ENCODE data around the gene TSHZ2.

Gene TSHZ2

GRCh38 chr20:53047203-53047602, 75.0 kb downstream of the TSHZ2 start:
- H3K9me3 ChIP-seq (ENCODE audit: control insufficient read depth, insufficient read depth, low read depth, low read length) = peaks cover 10% of the 10 kb centered on the region; the same call in 1 of the 2 replicates
- H3K36me3 ChIP-seq (ENCODE audit: control insufficient read depth, insufficient read depth, low read length) = no peaks in the 10 kb centered on the region
- no peak overlapping the region for H3K27ac ChIP-seq (ENCODE audit: low read depth, low read length)
- no peaks in the 10 kb centered on the region; the same call in 1 of the 2 replicates for H3K27me3 ChIP-seq (ENCODE audit: control insufficient read depth, insufficient read depth, low read length)
- H3K4me3 ChIP-seq (ENCODE audit: low read depth, low read length) = no peak overlapping the region
- no peak overlapping the region for H3K9ac ChIP-seq (ENCODE audit: low read length)
- no peaks in the 10 kb centered on the region for H3K4me1 ChIP-seq (ENCODE audit: control insufficient read depth, insufficient read depth, low read length)

- Histone ChIP-seq H3K9me3 (ENCODE audit: control insufficient read depth, insufficient read depth, low read depth, low read length) (peaks cover 10% of the 10 kb centered on the region; the same call in 1 of the 2 replicates), H3K4me3 (ENCODE audit: low read depth, low read length) (no peak overlapping the region)
Observed at GRCh38 chr20:53048387-53048786, 76.2 kb downstream of the TSHZ2 start.

DNA sequence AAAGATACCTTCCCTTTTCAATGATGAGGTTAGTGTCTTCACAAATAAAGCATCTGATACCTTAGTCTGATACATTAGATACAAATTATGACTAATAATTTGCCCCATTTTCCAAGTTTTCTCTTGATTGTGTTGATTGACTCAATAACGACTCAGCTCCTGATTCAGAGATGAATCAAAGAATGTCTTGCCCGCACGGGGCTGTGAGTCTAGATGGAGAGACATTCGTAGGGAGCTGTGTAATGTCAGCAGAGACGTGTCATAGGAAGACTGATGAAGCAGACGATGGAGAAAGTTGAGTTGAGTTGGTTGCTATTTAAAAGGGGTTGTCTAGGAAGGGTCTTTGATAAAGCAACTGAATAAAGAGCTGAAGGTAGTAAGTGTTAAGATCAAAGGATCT, 78.2 kb downstream of the TSHZ2 start:
- H3K9me3 ChIP-seq (ENCODE audit: control insufficient read depth, insufficient read depth, low read depth, low read length) = peaks cover 10% of the 10 kb centered on the region; the same call in 1 of the 2 replicates
- H3K27ac ChIP-seq (ENCODE audit: low read depth, low read length) = no peak overlapping the region
- no peak overlapping the region for H3K4me3 ChIP-seq (ENCODE audit: low read depth, low read length)
- H3K36me3 ChIP-seq (ENCODE audit: control insufficient read depth, insufficient read depth, low read length) = no peaks in the 10 kb centered on the region
- no peaks in the 10 kb centered on the region for H3K4me1 ChIP-seq (ENCODE audit: control insufficient read depth, insufficient read depth, low read length)
- no peak overlapping the region for H3K9ac ChIP-seq (ENCODE audit: low read length)
- no peaks in the 10 kb centered on the region; the same call in 1 of the 2 replicates for H3K27me3 ChIP-seq (ENCODE audit: control insufficient read depth, insufficient read depth, low read length)

More at GRCh38 chr20:53048387-53048786, 76.2 kb downstream of the TSHZ2 start:
- Histone ChIP-seq H3K27me3 (ENCODE audit: control insufficient read depth, insufficient read depth, low read length) (no peaks in the 10 kb centered on the region; the same call in 1 of the 2 replicates), H3K4me1 (ENCODE audit: control insufficient read depth, insufficient read depth, low read length) (no peaks in the 10 kb centered on the region), H3K9ac (ENCODE audit: low read length) (no peak overlapping the region), H3K27ac (ENCODE audit: low read depth, low read length) (no peak overlapping the region), H3K36me3 (ENCODE audit: control insufficient read depth, insufficient read depth, low read length) (no peaks in the 10 kb centered on the region)

- H3K27me3 ChIP-seq (ENCODE audit: control insufficient read depth, insufficient read depth, low read length) = no peaks in the 10 kb centered on the region
- peaks cover 3% of the 10 kb centered on the region; the same call in 1 of the 2 replicates for H3K9me3 ChIP-seq (ENCODE audit: control insufficient read depth, insufficient read depth, low read depth, low read length)
- no peaks in the 10 kb centered on the region for H3K4me1 ChIP-seq (ENCODE audit: control insufficient read depth, insufficient read depth, low read length)
- no peak overlapping the region for H3K9ac ChIP-seq (ENCODE audit: low read length)
- H3K4me3 ChIP-seq (ENCODE audit: low read depth, low read length) = no peak overlapping the region
- H3K27ac ChIP-seq (ENCODE audit: low read depth, low read length) = no peak overlapping the region
- H3K36me3 ChIP-seq (ENCODE audit: control insufficient read depth, insufficient read depth, low read length) = no peaks in the 10 kb centered on the region
Observed at GRCh38 chr20:53052380-53052779, 80.2 kb downstream of the TSHZ2 start.

DNA sequence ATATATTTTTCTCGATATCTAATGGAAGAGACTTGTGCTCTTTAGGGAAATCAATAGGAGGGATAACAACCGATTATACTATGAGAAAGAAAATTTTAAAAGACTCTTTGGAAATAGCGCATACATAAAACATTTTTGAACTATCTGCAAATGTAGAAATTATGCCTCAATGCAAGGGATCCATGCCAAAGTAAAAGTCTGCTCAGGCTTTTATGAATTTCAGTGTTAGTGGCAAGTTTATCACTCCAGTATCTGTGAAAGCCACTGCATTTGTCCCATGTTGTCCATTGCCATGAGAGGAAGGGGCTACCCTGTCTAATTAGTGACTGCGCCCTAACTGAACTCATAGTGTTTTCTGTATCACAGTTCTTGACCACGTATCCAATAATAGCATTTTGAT, 81.4 kb downstream of the TSHZ2 start:
- no peak overlapping the region for H3K27ac ChIP-seq (ENCODE audit: low read depth, low read length)
- H3K27me3 ChIP-seq (ENCODE audit: control insufficient read depth, insufficient read depth, low read length) = no peaks in the 10 kb centered on the region
- no peaks in the 10 kb centered on the region for H3K36me3 ChIP-seq (ENCODE audit: control insufficient read depth, insufficient read depth, low read length)
- no peak overlapping the region for H3K4me3 ChIP-seq (ENCODE audit: low read depth, low read length)
- H3K9ac ChIP-seq (ENCODE audit: low read length) = no peak overlapping the region
- H3K9me3 ChIP-seq (ENCODE audit: control insufficient read depth, insufficient read depth, low read depth, low read length) = no peaks in the 10 kb centered on the region
- no peaks in the 10 kb centered on the region for H3K4me1 ChIP-seq (ENCODE audit: control insufficient read depth, insufficient read depth, low read length)

DNA sequence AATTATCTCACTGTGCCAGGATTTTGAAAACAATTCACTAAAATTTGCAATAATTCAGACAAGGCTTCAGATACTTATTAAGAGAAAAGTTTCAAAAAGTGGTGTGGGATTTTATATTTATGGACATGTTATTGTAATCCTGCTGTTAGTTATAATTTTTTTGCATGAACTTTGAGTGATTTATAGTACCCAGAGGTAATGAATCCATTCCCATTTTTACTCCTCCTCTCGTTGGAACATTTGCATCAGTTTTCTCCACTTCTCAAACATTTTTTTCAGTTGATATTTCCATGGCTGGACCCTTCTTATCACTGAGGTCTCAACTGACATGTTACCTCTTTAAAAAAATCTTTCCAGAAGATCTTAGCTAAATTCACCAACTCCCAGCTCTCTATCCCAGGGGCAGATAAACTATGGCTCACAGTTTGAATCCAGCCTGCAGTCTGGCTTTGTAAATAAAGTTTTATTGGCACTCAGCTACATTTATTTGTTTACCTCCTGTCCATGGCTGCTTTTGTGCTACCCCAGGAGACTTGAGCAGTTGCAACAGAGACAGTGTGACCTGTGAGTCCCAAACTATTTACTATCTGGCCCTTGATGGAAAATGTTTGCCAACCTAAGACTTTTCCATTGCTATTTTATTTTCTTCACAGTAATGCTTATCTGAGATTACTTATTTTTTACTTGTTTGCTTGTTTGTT, 83.4 kb downstream of the TSHZ2 start:
- Histone ChIP-seq H3K27me3 (ENCODE audit: control insufficient read depth, insufficient read depth, low read length) (no peaks in the 10 kb centered on the region), H3K4me1 (ENCODE audit: control insufficient read depth, insufficient read depth, low read length) (no peaks in the 10 kb centered on the region), H3K4me3 (ENCODE audit: low read depth, low read length) (no peak overlapping the region), H3K36me3 (ENCODE audit: control insufficient read depth, insufficient read depth, low read length) (no peaks in the 10 kb centered on the region), H3K9ac (ENCODE audit: low read length) (no peak overlapping the region), H3K27ac (ENCODE audit: low read depth, low read length) (no peak overlapping the region), H3K9me3 (ENCODE audit: control insufficient read depth, insufficient read depth, low read depth, low read length) (no peaks in the 10 kb centered on the region)

GRCh38 chr20:53057579-53057978, 85.4 kb downstream of the TSHZ2 start:
- no peak overlapping the region for H3K27ac ChIP-seq (ENCODE audit: low read depth, low read length)
- no peaks in the 10 kb centered on the region for H3K9me3 ChIP-seq (ENCODE audit: control insufficient read depth, insufficient read depth, low read depth, low read length)
- H3K27me3 ChIP-seq (ENCODE audit: control insufficient read depth, insufficient read depth, low read length) = no peaks in the 10 kb centered on the region
- no peaks in the 10 kb centered on the region for H3K36me3 ChIP-seq (ENCODE audit: control insufficient read depth, insufficient read depth, low read length)
- H3K4me3 ChIP-seq (ENCODE audit: low read depth, low read length) = no peak overlapping the region
- no peak overlapping the region for H3K9ac ChIP-seq (ENCODE audit: low read length)
- no peaks in the 10 kb centered on the region for H3K4me1 ChIP-seq (ENCODE audit: control insufficient read depth, insufficient read depth, low read length)

- Histone ChIP-seq H3K9me3 (ENCODE audit: control insufficient read depth, insufficient read depth, low read depth, low read length) (no peaks in the 10 kb centered on the region), H3K27me3 (ENCODE audit: control insufficient read depth, insufficient read depth, low read length) (no peaks in the 10 kb centered on the region), H3K4me3 (ENCODE audit: low read depth, low read length) (no peak overlapping the region), H3K9ac (ENCODE audit: low read length) (no peak overlapping the region), H3K4me1 (ENCODE audit: control insufficient read depth, insufficient read depth, low read length) (no peaks in the 10 kb centered on the region), H3K27ac (ENCODE audit: low read depth, low read length) (no peak overlapping the region), H3K36me3 (ENCODE audit: control insufficient read depth, insufficient read depth, low read length) (no peaks in the 10 kb centered on the region)
Observed at GRCh38 chr20:53059848-53060247, 87.7 kb downstream of the TSHZ2 start.

GRCh38 chr20:53061192-53062108, 89.3 kb downstream of the TSHZ2 start:
- no peak overlapping the region for H3K27ac ChIP-seq (ENCODE audit: low read depth, low read length)
- H3K9ac ChIP-seq (ENCODE audit: low read length) = no peak overlapping the region
- no peaks in the 10 kb centered on the region for H3K27me3 ChIP-seq (ENCODE audit: control insufficient read depth, insufficient read depth, low read length)
- H3K9me3 ChIP-seq (ENCODE audit: control insufficient read depth, insufficient read depth, low read depth, low read length) = no peaks in the 10 kb centered on the region
- H3K4me1 ChIP-seq (ENCODE audit: control insufficient read depth, insufficient read depth, low read length) = no peaks in the 10 kb centered on the region
- H3K4me3 ChIP-seq (ENCODE audit: low read depth, low read length) = no peak overlapping the region
- H3K36me3 ChIP-seq (ENCODE audit: control insufficient read depth, insufficient read depth, low read length) = no peaks in the 10 kb centered on the region

- no peaks in the 10 kb centered on the region for H3K36me3 ChIP-seq (ENCODE audit: control insufficient read depth, insufficient read depth, low read length)
- H3K27ac ChIP-seq (ENCODE audit: low read depth, low read length) = no peak overlapping the region
- H3K27me3 ChIP-seq (ENCODE audit: control insufficient read depth, insufficient read depth, low read length) = no peaks in the 10 kb centered on the region
- no peak overlapping the region for H3K9ac ChIP-seq (ENCODE audit: low read length)
- H3K4me3 ChIP-seq (ENCODE audit: low read depth, low read length) = no peak overlapping the region
- peaks cover 12% of the 10 kb centered on the region for H3K9me3 ChIP-seq (ENCODE audit: control insufficient read depth, insufficient read depth, low read depth, low read length)
- peaks cover 4% of the 10 kb centered on the region; the same call in 1 of the 2 replicates for H3K4me1 ChIP-seq (ENCODE audit: control insufficient read depth, insufficient read depth, low read length)
Observed at GRCh38 chr20:53064935-53065334, 92.8 kb downstream of the TSHZ2 start.

DNA sequence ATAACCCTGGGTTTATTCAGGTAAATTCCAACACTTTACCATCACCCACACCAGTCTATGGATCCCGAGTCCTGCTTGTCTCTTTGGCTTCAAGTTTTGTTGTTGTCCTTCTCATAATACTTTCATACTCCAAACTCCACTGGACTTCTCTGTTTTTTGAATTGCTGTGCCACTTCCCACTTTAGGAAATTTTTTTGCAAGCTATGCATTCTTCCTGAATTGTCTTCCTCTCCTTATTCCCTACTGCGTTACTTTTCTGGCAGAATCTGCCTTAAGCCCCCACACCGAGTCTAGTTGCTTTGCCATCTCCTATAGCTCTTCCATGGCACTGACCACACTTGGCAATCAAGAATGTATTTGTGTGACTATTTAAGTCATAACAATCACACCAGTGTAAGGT, 96.1 kb downstream of the TSHZ2 start:
- Histone ChIP-seq H3K27me3 (ENCODE audit: control insufficient read depth, insufficient read depth, low read length) (no peaks in the 10 kb centered on the region), H3K9ac (ENCODE audit: low read length) (no peak overlapping the region), H3K4me1 (ENCODE audit: control insufficient read depth, insufficient read depth, low read length) (peaks cover 7% of the 10 kb centered on the region; the same call in 1 of the 2 replicates), H3K4me3 (ENCODE audit: low read depth, low read length) (no peak overlapping the region), H3K27ac (ENCODE audit: low read depth, low read length) (no peak overlapping the region), H3K9me3 (ENCODE audit: control insufficient read depth, insufficient read depth, low read depth, low read length) (peaks cover 12% of the 10 kb centered on the region), H3K36me3 (ENCODE audit: control insufficient read depth, insufficient read depth, low read length) (no peaks in the 10 kb centered on the region)

All from HUES6 (cell line).